Heart left ventricle (tissue), 13 donors: Measurements from ENCODE around the gene CARTPT.

ENCODE experiments used
- CTCF ChIP-seq, 12 donors: fragments of 200-600 bp; sonication (generic) in 4 of 12; IDR thresholded peaks; one replicate each; pipeline versions ENCODE4 v1.5.0 to v1.8.0; 2018 to 2022; ENCODE audit warnings: antibody characterized with exemption in 12 of 12, mild to moderate bottlenecking in 5 of 12
- POLR2A ChIP-seq, 2 donors: fragments of 450-650 bp; IDR thresholded peaks; one replicate each; pipeline ENCODE4 v1.6.1; 2017; ENCODE audit warnings: antibody characterized with exemption in 2 of 2, mild to moderate bottlenecking in 2 of 2, moderate library complexity in 2 of 2
- donor health status: ischemic (EF 13 %, LVEDD 7.1; RV severe dilation, severe dysfunction).
- donor health status: DM: no; HTN: yes; CAD: no.
- donor health status: DM: no; HTN: no; CAD: no.
- donor health status: ischemic (EF 25% LVEDD 6.9; RV normal size, moderate dysfunction).
- donor health status: ischemic (EF 25% LVEDD 5.7; RV mildly dilated, moderate dysfunction).
- donor health status: ischemic (EF 35%, LVEDD 5.7; RV mildly dilated, moderate dysfunction).
- donor health status: nonischemic (EF 11% LVEDD 7.7; RV severe dilation, severe dysfunction).
- donor health status: DM: yes; HTN: yes; CAD: no.
- donor health status: PGD.
- donor health status: ischemic (EF 29% LVEDD 5.4; RV normal size, mild dysfunction).
- donor health status: nonischemic (EF 23%, LVEDD 6.1; RV moderate dilation, normal function).

- TF ChIP-seq CTCF (IDR thresholded peaks at IDR 0.05) (no peak), POLR2A (IDR thresholded peaks at IDR 0.05) (no peak)
Observed at GRCh38 chr5:71734141-71734540, 15.1 kb downstream of the CARTPT start.
